HCEC 1CT (cell line): ENCODE results near the gene OPCML.

Experiments used
- DNase-seq: peaks from one replicate; pipeline ENCODE4 v3.0.0-alpha.2; 2017

The OPCML gene

GRCh38 chr11:133115099-133115498 is 417.2 kb downstream of the OPCML start:
- no peak for DNase-seq

DNA sequence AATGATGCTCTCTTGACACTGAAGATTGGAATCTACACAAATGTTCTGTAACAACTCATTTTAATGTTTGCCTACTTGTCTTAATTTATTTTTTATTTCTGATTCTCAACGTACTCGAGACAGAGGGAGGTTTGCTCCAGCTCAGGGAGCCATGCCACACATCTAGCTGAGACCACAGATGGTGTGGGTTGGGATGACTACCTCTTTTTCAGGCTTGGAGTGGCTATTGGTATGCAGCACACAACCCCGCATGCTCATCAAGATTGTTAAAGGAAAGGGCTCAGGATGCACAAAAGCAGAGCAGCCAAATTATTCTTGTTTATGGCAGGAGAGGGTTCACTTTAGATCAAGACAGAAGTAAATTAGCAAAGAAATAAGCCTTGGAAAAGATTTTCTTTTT is 424.5 kb downstream of the OPCML start:
- no peak for DNase-seq

GRCh38 chr11:133107136-133107535 is 425.2 kb downstream of the OPCML start:
- no peak for DNase-seq

GRCh38 chr11:133106417-133106816 is 425.9 kb downstream of the OPCML start:
- DNase-seq = no peak

GRCh38 chr11:133104009-133104744 is 428.1 kb downstream of the OPCML start:
- DNase-seq = no peak

DNA sequence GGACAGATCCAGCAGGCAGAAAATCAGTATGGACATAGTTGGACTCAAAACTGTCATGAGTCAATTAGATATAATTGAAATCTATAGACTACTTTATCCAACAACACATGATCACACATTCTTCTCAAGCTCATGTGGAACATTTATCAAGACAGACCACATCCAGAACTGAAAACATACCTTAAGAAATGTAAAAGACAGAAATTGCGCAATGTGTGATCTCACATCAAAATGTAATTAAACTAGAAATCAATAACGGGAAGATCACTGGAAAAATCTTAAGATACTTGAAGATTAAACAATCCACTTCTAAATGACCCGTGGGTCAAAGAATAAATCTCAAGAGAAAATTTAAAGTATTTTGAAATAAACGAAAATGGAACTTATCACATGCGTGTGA is 435.3 kb downstream of the OPCML start:
- no peak for DNase-seq

GRCh38 chr11:133086518-133086917 is 445.8 kb downstream of the OPCML start:
- DNase-seq = no peak

DNA sequence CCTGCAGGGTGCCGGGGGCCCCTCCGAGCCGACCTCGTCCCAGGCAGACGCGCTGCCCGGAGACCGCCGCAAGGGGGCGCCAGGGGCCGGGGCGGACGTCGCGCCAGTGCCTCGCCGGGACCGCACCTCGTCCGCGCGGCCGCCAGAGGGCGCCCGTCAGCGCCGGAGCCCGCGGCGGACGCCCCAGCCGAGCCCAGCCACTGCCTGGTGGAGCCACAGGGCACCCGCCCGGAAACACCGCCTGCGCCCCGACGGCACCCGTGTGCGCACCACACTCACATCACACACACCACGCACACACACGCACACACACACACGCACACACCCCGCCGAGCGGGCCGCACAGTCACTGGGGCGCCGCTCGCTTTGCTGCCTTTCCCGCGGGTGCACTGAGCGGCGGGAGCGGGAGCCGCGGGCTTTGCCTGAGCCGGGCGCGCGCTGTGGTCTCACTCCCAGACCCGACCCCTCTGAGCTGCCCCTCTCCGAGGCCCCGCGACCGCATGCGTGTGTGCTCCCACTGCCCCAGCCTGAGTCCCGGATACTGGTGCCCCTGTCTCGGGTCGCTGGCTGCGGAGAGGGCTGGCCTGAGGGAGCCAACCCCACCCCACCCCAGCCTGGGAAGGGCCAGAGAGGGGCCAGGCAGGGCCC is 449.3 kb downstream of the OPCML start:
- no peak for DNase-seq

DNA sequence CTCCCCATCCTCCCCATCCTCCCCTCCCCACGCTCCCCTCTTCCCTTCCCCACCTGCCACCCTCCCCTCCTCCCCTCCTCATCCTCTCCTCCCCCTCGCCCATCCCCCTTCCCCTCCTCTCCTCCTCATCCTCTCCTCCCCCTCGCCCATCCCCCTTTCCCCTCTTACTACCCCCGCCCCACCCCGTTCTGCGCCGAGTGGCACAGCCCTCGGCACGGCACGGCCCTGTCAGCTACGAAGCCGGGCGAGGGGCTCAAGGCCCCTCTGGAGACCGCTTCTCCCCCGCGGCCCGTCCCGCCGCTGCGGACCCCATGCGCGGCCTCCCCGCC is 449.9 kb downstream of the OPCML start:
- DNase-seq = no peak

DNA sequence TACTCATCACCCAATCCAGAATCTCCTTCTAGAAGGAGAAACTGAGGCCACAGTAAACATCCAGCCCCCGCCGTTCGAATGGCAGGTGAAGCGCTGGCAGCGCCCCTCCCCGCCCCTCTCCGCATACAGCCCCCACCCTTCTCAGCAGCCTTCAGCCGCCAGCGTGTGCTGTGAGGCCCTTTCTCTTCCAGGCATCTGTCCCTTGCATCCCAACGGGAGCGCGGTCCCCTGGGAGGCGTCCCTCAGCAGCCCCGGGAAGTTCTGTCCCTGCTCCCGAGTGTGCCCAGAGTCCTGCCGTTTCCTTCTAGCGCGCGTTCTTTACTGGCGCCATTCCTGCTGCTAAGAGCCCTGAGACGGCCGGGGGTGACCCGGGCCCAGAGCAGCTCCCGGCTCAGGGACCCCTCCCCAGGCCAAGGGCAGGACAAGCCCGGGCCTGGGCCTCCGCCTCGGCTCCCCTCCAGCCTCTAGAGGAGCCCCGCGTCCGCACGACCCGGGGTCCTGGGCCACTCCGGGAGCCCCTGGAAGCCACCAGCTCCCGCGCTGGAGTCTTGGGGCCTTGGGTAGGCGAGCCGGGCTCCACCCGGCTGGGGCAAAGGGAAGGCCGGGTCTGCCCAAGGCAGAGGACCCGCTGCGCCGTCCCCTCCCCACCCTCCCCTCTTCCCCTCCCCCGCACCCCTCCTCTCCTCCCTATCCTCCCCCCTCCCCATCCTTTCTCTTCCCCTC is 450.4 kb downstream of the OPCML start:
- DNase-seq = no peak

DNA sequence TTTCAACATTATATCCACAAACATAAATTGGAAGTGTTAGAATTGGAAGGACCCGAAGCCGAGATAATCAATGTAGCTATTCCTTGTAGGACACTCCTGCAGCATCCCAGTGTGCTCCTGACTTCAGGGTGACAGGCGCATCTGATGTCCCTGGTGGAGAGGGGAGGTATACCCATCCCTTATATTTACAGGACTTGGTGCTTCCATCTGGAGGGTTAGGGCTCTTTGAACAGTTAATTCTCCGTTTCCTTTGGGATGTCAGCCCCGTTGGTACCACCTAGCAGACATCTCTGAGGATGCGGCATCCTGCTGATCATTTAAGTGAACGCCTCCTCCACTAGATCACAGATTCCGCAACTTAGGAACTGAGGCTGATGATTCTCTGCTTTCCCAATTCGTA is 451.3 kb downstream of the OPCML start:
- DNase-seq = no peak

- DNase-seq = peak; percentile 28
Measured at GRCh38 chr11:133078591-133079404, 453.5 kb downstream of the OPCML start.

- no peak for DNase-seq
Measured at GRCh38 chr11:133078012-133078411, 454.3 kb downstream of the OPCML start.

DNA sequence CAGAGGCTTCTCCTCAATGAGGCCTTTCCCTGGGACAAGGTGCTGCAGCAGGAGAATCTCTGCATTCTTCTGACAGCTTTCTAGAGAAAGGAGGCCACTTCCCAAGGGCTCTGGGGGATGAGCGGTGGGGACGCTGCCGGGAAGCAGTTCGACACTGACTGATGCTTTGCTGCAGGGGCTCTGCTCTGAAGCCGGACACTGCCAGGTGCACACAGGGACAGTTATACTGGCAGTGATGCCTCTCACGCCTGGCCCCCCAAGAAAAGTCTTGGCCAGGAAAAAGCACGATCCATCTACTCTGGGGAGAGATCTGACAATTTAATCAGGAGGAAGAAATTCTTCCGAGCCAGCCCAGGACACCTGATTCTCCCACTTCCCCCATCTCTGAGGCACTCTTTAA is 456.9 kb downstream of the OPCML start:
- DNase-seq = no peak

- DNase-seq = no peak
Measured at GRCh38 chr11:133072858-133073582, 459.3 kb downstream of the OPCML start.

- no peak for DNase-seq
Measured at GRCh38 chr11:133072378-133072777, 459.9 kb downstream of the OPCML start.

DNA sequence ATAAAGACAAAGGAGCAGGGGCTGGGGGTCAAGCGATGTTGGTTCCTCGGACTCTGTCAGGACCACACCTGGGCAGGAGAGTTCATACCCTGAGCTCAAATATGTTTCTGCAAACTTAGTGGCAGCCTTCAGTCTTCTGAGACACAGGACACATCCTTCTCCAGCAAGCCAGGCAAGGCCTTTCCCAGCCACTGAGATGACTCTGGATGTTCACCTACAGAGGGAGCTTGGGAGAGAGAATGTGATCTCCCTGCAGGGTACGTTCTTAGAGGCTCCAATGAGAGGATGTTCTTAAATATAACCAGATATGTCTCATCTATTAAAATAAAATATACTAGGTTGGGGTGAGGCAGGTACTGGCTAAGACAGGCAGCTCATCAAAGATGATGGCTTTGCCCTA is 461.5 kb downstream of the OPCML start:
- DNase-seq = no peak

DNA sequence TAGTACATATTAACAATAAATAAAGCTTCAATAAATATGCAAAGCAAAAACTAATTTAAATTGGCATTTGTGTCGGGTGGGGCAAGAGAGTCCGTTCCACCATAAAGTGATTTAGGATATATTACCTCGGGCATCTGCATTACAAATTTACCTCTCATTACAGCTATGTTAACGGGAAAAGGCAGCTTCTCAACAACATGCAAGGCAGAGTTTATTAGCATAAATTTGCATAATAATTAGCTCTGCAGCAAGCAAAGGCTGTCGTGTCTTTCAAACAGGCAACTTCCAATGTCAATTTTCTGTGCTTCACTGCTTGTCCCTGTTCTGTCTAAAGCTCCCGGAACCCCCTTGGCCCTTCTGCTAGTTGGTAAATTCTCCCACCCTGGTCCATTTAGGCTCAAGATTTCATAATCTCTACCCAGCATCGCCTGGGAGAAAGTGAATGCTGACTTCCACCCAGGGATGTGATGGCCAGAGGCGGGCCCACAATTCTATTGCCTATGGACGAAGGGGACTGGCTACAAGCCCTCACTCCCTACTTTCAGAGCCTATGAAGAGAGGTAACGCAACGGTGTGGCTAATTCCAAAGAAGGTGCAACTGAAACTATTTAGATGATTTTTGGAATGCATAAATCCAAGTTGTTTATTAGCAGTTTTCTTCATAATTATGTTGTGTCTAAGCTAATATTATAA is 462.1 kb downstream of the OPCML start:
- no peak for DNase-seq

- no peak for DNase-seq
Measured at GRCh38 chr11:133065847-133066485, 466.3 kb downstream of the OPCML start.

GRCh38 chr11:133064961-133065360 is 467.3 kb downstream of the OPCML start:
- DNase-seq = no peak

DNA sequence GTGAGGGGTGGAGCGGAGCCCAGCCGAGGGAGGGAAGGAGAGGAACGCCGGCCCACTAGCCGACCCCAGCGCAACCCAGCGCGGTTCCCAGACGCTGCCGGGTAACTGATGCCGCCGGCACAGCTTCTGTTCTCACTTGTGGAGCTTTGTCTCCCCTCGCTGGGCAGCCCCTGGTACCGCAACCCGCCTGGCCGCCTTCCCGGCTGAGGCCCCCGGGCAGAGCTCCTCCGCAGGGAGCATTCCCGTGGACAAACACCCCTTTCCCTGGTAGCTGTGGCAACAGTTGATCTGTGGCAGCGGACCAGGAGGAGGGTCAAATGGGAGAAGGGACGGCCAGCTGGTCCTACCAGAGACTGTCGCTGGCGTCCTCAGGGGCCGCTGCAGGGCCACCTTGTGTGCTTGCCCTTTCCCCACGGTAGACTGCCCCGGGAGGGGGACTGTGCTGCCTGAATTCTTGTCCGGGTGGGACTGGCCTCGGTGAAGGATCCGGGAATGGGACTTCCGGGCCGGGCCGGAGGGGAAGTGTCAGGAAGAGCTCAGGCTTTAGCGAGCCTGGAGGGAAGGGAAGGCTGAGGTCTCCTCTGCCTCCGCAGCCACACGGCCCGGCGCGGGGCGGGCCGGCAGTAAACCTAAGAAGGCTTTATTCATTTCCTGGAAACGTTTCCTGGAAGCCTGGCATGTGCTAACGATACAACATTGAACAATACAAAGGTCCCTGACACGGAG is 468.0 kb downstream of the OPCML start:
- no peak for DNase-seq
